Activated T-cell treated with anti-CD3 and anti-CD28 coated beads, Interleukin-2, amount 50 U/mL, for 4 hours (primary cell): ENCODE data around the gene KRTAP10-4. TPM values are rescaled to one million over a fixed set of nuclear protein-coding genes. Genes with fewer than 3 reads are reported as not detected.

Source experiments
- ATAC-seq, 2 donors: fragments of 200-7000 bp; cut with Tn5 transposase; one replicate each; pipeline ENCODE4 v1.10.0; 2021
- DNase-seq: peaks from one replicate; pipeline ENCODE4 v3.0.0-alpha.2; 2020
- H3K27me3 Mint-ChIP-seq: one replicate; pipeline ENCODE4 v1.8.0; 2021; ENCODE audit warnings: low read depth, mixed read lengths
- H3K36me3 Mint-ChIP-seq: one replicate; pipeline ENCODE4 v1.8.0; 2022; ENCODE audit warnings: mixed read lengths; ENCODE audit not compliant: insufficient read depth
- H3K4me1 Mint-ChIP-seq: one replicate; pipeline ENCODE4 v1.8.0; 2021; ENCODE audit warnings: low read depth, mixed read lengths
- H3K4me3 Mint-ChIP-seq: one replicate; pipeline ENCODE4 v1.8.0; 2021; ENCODE audit warnings: mild to moderate bottlenecking, moderate library complexity, mixed read lengths
- H3K9me3 Mint-ChIP-seq: one replicate; pipeline ENCODE4 v1.8.0; 2021; ENCODE audit warnings: mixed read lengths
- total RNA-seq, 3 donors: library from RNA; stranded (reverse); gene quantifications; one replicate each; pipeline ENCODE4 v1.2.1, GENCODE V29; 2021

The KRTAP10-4 gene
- total RNA-seq, 3 donors from 2014 or later = not detected

DNA sequence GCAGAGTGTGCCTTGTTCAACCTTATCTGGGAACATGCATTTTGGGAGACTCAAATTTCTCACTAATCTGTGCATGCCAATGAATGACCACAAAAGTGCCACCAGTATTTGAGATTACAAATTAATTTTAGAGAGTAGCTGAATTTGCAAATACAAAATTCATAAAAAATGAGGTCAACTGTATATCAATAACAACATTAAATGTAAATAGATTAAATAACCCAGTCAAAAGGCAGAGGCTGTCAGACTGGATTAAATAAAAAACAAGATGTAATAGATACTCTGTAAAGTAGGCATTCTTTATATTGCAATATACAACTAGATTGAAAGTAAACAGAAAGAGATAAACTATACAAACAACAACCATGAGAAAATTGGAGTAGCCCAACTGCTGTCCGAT lies 9.4 kb upstream of the KRTAP10-4 start:
- Mint-ChIP-seq H3K36me3 (no peaks in the 10 kb centered on the region), H3K4me3 (no peak overlapping the region)
- no peak for ATAC-seq

GRCh38 chr21:44564886-44565598 lies 8.5 kb upstream of the KRTAP10-4 start:
- Mint-ChIP-seq H3K36me3 (no peaks in the 10 kb centered on the region), H3K4me1 (peaks cover 13% of the 10 kb centered on the region), H3K4me3 (no peak overlapping the region), H3K9me3 (peaks cover 34% of the 10 kb centered on the region), H3K27me3 (no peaks in the 10 kb centered on the region)
- ATAC-seq = no peak
- no peak for DNase-seq

More for the DNA sequence above, 9.4 kb upstream of the KRTAP10-4 start:
- H3K9me3 Mint-ChIP-seq = peaks cover 38% of the 10 kb centered on the region
- H3K27me3 Mint-ChIP-seq = no peaks in the 10 kb centered on the region
- peaks cover 13% of the 10 kb centered on the region for H3K4me1 Mint-ChIP-seq
- no peak for DNase-seq

DNA sequence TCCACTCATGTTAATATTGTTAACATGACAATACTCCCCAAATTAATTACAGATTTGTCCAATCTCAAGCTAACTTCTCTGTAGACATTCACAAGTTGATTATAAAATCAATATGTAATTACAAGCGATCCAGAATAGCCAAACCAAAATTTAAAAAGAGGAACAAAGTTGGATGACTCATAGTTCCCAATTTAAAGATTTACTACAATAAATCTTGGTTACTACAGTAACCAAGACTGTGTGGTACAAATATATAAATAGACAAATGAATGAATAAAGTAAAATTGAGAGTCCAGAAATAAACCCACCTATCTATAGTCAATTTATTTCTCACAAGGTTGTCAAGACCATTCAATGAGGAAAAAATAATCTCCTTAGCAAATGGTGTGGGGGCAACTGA lies 7.1 kb upstream of the KRTAP10-4 start:
- H3K4me1 Mint-ChIP-seq = peaks cover 13% of the 10 kb centered on the region
- no peak overlapping the region for H3K4me3 Mint-ChIP-seq
- H3K36me3 Mint-ChIP-seq = no peaks in the 10 kb centered on the region
- DNase-seq (no peak), ATAC-seq (no peak)
- H3K9me3 Mint-ChIP-seq = peaks cover 22% of the 10 kb centered on the region
- no peaks in the 10 kb centered on the region for H3K27me3 Mint-ChIP-seq

DNA sequence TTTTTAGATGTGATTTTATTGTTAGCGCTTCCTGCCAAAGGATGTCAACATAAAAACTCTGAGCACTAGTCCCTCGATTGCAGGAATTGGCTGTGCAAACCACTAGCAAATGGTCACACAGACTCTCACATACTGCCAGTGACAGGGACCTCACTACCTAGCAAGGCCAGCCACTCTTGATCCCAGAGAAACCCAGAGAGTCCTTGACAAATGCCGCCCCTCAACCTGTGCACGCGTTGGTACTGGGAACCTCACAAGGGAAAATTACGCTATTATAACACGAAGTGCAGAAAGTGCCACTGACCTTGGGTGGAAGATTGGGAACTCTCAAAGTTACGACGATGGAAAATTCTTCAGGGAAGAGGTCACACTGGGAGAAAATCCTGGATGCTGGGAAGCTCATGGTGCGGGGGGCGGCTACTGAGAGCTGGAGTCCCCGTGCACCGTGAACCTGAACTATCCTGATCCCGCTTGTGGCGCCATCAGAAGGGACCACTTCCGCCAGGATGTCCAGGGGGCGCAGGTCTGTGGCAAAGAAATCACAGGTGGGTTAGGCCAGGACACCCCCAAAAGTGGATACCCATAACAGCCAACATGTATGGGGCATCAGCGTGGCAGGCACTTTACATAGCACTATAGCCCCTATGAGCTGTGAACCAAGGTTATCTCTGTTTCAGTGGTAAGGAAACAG lies 5.9 kb upstream of the KRTAP10-4 start:
- Mint-ChIP-seq H3K9me3 (peaks cover 13% of the 10 kb centered on the region), H3K4me3 (no peak overlapping the region), H3K27me3 (peaks cover 3% of the 10 kb centered on the region), H3K36me3 (no peaks in the 10 kb centered on the region), H3K4me1 (peaks cover 13% of the 10 kb centered on the region)
- ATAC-seq (no peak), DNase-seq (no peak)

DNA sequence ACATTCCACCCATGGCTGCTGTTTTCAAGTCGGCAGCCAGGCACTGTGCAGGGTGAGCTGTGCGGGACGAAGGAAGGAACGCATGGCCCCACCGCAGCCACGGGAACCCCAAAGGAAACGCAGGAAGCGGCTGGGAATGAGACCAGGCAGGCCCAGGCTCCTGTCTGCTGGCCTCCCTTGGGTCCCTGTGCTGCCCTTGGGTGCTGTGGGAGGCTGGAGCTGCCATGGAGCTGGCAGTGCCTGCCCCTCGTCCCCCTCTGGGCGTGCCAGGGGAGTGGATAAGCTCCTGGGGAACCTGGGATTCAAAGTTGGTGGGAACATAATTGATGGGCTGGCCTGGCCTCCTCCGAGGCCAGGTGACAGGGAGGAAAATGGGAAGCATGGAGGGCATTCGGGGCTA lies 5.3 kb upstream of the KRTAP10-4 start:
- H3K9me3 Mint-ChIP-seq = peaks cover 6% of the 10 kb centered on the region
- H3K36me3 Mint-ChIP-seq = no peaks in the 10 kb centered on the region
- peaks cover 13% of the 10 kb centered on the region for H3K4me1 Mint-ChIP-seq
- no peak overlapping the region for H3K4me3 Mint-ChIP-seq
- H3K27me3 Mint-ChIP-seq = peaks cover 6% of the 10 kb centered on the region
- ATAC-seq (no peak), DNase-seq (no peak)

- Mint-ChIP-seq H3K4me1 (peaks cover 13% of the 10 kb centered on the region), H3K36me3 (no peaks in the 10 kb centered on the region), H3K9me3 (peaks cover 4% of the 10 kb centered on the region), H3K4me3 (no peak overlapping the region), H3K27me3 (peaks cover 6% of the 10 kb centered on the region)
- ATAC-seq (no peak), DNase-seq (no peak)
These were observed 4.6 kb upstream of the KRTAP10-4 start for GRCh38 chr21:44568667-44569556.

- no peaks in the 10 kb centered on the region for H3K36me3 Mint-ChIP-seq
- peaks cover 9% of the 10 kb centered on the region for H3K4me1 Mint-ChIP-seq
- no peak overlapping the region for H3K4me3 Mint-ChIP-seq
- peaks cover 4% of the 10 kb centered on the region for H3K9me3 Mint-ChIP-seq
- DNase-seq (no peak), ATAC-seq (no peak)
- H3K27me3 Mint-ChIP-seq = peaks cover 9% of the 10 kb centered on the region
These were observed 3.5 kb upstream of the KRTAP10-4 start for GRCh38 chr21:44569861-44570517.

DNA sequence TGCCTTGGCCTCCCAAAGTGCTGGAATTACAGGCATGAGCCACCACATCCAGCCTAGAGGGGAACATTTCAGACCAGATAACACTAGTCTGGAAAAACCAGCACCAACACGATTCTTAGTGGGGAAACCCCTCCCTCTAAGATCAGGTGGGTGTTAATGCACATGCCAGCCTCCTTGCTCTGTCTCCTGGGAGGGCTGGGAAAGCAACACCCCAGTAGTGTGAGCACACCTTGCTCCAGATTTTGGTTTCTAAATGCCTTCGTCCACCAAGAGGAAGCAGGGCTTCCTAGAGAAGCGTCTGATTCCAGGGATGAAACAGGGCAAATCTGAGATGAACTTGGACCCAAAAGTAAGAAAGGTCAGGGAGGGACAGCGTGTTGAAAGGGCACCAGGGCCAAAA lies 2.2 kb upstream of the KRTAP10-4 start:
- H3K36me3 Mint-ChIP-seq = no peaks in the 10 kb centered on the region
- DNase-seq = no peak
- H3K27me3 Mint-ChIP-seq = peaks cover 9% of the 10 kb centered on the region
- H3K4me1 Mint-ChIP-seq = peaks cover 4% of the 10 kb centered on the region
- ATAC-seq = no peak
- H3K9me3 Mint-ChIP-seq = peaks cover 4% of the 10 kb centered on the region
- no peak overlapping the region for H3K4me3 Mint-ChIP-seq

GRCh38 chr21:44571844-44572782 lies 1.4 kb upstream of the KRTAP10-4 start:
- Mint-ChIP-seq H3K27me3 (peaks cover 9% of the 10 kb centered on the region), H3K9me3 (peaks cover 5% of the 10 kb centered on the region), H3K4me3 (no peak overlapping the region), H3K36me3 (no peaks in the 10 kb centered on the region), H3K4me1 (peaks cover 4% of the 10 kb centered on the region)
- no peak for ATAC-seq
- DNase-seq = no peak

- ATAC-seq (no peak), DNase-seq (no peak)
- Mint-ChIP-seq H3K9me3 (peaks cover 11% of the 10 kb centered on the region), H3K4me1 (peaks cover 4% of the 10 kb centered on the region), H3K36me3 (peaks cover 2% of the 10 kb centered on the region), H3K27me3 (peaks cover 9% of the 10 kb centered on the region), H3K4me3 (no peak overlapping the region)
These were observed 458 bp upstream of the KRTAP10-4 start for GRCh38 chr21:44572959-44573583.

DNA sequence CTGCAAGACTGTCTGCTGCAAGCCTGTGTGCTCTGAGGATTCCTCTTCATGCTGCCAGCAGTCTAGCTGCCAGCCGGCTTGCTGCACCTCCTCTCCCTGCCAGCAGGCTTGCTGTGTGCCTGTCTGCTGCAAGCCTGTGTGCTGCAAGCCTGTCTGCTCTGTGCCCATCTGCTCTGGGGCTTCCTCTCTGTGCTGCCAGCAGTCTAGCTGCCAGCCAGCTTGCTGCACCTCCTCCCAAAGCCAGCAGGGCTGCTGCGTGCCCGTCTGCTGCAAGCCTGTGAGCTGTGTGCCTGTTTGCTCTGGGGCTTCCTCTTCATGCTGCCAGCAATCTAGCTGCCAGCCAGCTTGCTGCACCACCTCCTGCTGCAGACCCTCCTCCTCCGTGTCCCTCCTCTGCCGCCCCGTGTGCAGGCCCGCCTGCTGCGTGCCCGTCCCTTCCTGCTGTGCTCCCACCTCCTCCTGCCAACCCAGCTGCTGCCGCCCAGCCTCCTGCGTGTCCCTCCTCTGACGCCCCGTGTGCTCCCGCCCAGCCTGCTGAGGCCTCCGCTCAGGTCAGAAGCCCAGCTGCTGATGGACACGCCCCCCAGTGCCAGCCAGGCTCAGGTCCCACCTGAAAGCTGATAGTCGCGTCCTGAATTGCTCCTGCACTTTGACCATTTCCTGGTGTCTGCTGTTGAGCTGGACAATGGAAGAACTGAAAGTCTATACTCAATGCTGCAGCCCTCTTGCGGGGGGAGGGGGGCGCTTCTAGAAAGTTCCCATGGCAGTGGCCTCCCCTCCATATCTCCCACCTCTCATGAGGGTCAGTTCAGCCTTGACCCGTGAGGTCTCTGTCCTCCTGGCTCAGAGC lies 1.2 kb downstream of the KRTAP10-4 start:
- H3K4me1 Mint-ChIP-seq = peaks cover 4% of the 10 kb centered on the region

GRCh38 chr21:44575307-44576024 lies 1.9 kb downstream of the KRTAP10-4 start:
- Mint-ChIP-seq H3K36me3 (peaks cover 2% of the 10 kb centered on the region), H3K9me3 (peaks cover 12% of the 10 kb centered on the region), H3K4me3 (no peak overlapping the region), H3K27me3 (peaks cover 10% of the 10 kb centered on the region), H3K4me1 (peaks cover 4% of the 10 kb centered on the region)
- DNase-seq (no peak), ATAC-seq (no peak)

More for the DNA sequence above, 1.2 kb downstream of the KRTAP10-4 start:
- Mint-ChIP-seq H3K9me3 (peaks cover 12% of the 10 kb centered on the region), H3K36me3 (peaks cover 2% of the 10 kb centered on the region), H3K4me3 (no peak overlapping the region), H3K27me3 (peaks cover 10% of the 10 kb centered on the region)
- ATAC-seq (no peak), DNase-seq (no peak)
